GM18867 (cell line): ENCODE data around the gene DNM1L.
"Not testable (repeated sequence)": the region's sequence is repeated elsewhere in the genome, so short reads cannot be mapped to it uniquely, and the experiment has no call there.

Source experiments
- ATAC-seq: cut with Tn5 transposase; IDR thresholded peaks from one replicate; pipeline ENCODE4 v1.9.1; 2021; ENCODE audit warnings: mild to moderate bottlenecking, moderate library complexity; ENCODE audit not compliant: unreplicated experiment

Gene DNM1L

DNA sequence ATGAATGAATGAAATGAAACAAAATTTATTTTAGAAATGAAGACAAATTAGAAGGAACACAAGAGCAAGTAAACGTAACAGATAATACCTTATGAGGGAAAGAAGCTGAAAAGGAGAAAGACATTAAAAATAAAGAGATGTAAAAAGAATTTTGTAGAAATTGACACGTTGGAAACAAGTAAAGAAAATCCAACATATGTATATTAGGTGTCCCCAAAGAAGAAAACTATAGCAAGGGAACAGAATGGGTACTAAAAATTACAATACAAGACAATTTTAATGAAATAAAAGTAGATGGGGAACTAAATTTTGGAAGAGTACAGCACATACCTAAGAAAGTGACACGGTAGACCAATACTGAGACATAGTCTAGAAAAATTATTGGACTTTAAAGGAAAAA, 16.7 kb downstream of the DNM1L start:
- no peak for ATAC-seq

DNA sequence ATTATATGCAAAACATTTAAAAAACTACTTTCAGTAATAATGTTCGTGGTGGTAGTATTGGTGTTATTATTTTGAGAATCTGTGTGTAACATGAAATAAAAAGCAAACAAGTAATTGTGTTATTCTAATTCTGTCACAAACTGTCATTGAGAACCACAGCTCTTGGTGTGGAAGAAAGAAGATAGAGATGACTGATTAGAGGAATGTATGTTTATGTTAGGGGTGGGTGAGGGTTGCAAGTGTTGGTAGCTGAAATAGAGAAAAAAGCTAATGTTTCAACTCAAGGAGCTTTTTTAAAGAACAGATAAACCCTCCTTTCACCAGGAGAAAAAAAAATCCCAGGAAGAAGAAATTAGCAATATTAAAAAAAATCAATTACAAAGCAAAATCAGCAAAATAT, 18.3 kb downstream of the DNM1L start:
- ATAC-seq = no peak

DNA sequence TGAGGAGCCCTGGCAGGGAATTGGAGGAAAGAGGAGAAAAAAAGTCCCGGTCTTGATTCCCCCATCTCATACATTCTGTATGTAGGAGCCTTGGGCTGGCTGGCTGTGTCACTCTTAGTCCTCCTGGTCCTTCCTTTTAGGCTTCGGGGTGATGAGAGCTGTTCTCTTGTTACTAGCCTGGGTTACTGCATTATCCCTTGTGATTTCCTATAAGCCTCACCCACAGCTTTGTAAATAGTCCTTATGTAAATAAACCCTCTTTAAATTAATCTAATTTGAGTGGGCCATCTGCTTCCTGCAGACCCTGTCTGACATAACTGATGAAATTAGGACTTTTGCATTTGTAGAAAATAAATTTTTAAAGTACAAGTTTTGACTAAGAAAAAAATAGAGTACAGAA, 19.2 kb downstream of the DNM1L start:
- ATAC-seq = no peak

- not testable (repeated sequence) for ATAC-seq
Observed at GRCh38 chr12:32699437-32699836, 20.3 kb downstream of the DNM1L start.

GRCh38 chr12:32702473-32702872, 23.4 kb downstream of the DNM1L start:
- no peak for ATAC-seq

- ATAC-seq = no peak
Observed at GRCh38 chr12:32702946-32703345, 23.8 kb downstream of the DNM1L start.

DNA sequence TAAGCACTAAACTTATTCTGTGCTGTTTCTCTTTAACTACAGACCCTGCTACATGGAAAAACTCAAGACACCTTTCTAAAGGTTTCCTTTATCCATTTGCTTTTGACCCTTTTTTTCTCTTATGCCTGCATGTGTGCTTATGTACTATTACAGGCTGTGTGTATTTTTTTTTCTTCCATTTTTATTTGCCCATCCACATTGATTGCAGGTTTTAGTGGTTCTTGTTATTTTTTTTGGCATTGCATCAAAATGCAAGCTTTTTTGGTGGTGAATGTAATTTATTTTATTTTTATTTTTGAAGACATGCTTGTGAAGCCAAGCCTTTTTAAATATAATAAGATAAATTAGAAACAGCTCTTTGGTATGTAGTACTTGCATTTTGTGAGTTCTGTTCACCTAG, 26.7 kb downstream of the DNM1L start:
- ATAC-seq = no peak

- ATAC-seq = no peak
Observed at GRCh38 chr12:32706335-32707024, 27.4 kb downstream of the DNM1L start.

DNA sequence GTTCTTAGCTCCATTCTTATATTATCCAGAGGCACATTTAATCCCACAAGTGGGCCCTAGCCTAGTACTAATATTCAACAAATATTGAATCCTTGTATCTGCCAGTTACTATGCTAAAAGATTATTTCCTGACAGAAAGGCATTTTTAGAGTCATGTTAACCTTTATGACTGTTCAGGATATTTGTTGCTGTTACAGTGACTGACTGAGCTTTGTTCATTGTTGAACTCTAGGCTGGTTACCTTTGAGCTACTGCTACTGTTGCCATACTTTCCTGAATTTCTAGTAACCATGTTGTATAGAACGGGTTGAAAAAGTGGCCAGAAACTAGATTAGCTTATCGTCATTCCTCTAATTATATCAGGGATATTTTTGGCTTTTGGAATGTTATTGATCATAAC, 29.8 kb downstream of the DNM1L start:
- ATAC-seq = no peak

DNA sequence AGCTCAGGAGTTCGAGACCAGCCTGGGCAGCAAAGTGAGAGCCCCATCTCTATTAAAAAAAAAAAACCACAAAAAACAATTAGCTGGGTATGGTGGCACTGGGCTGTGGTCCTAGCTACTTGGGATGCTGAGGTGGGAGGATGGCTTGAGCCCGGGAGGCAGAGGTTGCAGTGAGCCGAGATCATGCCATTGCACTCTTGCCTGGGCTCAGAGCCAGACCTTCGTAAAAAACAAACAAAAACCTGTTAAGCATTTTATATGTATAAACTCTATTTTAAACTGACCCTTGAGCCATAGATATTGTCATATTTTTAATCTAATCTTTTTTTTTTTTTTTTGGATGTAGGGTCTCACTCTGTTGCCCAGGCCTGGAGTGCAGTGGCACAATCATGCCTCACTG, 35.7 kb downstream of the DNM1L start:
- ATAC-seq = no peak

GRCh38 chr12:32718926-32719325, 39.8 kb downstream of the DNM1L start:
- ATAC-seq = no peak

- ATAC-seq = not testable (repeated sequence)
Observed at GRCh38 chr12:32725308-32725707, 46.2 kb downstream of the DNM1L start.

GRCh38 chr12:32726286-32726685, 47.2 kb downstream of the DNM1L start:
- no peak for ATAC-seq

GRCh38 chr12:32727237-32727636, 48.1 kb downstream of the DNM1L start:
- ATAC-seq = no peak

- no peak for ATAC-seq
Observed at GRCh38 chr12:32734952-32735351, 55.9 kb downstream of the DNM1L start.

- ATAC-seq = no peak
Observed at GRCh38 chr12:32736445-32736844, 57.3 kb downstream of the DNM1L start.

DNA sequence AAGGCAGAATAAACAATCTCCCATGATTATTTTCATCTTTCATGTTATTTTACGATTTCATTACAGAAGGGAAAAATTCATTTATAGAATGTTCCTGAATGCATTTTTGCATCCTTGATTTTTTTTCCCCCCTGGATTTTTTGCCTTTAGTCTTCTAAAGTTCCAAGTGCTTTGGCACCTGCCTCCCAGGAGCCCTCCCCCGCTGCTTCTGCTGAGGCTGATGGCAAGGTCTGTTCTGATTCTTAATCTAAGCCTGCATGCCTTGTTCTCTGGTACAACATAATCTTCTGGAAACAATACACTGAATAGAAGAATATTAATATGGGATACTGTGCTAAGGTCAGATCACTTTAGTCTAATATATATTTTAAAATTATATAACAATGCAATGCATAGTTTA, 58.6 kb downstream of the DNM1L start:
- no peak for ATAC-seq

- no peak for ATAC-seq
Observed at GRCh38 chr12:32739279-32739678, 60.2 kb downstream of the DNM1L start.

- no peak for ATAC-seq
Observed at GRCh38 chr12:32742133-32742532, 63.0 kb downstream of the DNM1L start.

DNA sequence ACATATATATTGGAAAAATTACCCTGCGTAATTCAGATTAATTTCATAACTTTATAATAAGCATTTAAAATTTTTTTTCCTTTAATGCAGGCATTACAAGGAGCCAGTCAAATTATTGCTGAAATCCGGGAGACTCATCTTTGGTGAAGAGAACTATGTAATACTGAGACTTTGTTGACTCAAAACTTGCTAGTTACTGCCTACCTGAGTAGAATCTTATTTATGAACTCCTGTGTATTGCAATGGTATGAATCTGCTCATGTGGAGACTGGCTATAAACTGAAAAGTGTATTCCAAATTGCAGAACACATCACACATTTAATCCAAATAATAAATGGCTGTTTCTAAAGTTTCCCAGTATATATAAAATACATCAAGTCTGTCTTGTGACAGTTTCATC, 64.2 kb downstream of the DNM1L start:
- no peak for ATAC-seq

DNA sequence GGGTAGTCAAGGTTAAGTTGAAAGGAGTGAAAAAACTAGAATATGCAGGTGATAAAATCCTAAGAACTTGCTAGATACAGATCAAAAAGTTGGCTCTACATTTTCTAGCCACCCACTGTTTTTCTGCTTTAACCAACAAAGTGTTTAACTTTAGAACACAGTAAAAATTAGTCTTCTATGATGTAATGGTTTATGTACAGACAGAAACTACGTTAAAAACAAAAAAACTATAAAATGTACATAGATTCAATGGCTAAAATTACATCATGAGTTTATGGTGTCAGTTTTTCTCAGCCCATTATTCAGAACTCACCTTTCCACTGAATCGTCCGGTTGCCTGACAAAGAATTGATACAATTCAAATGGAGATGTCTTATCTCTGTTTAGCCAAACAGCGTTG, 74.5 kb downstream of the DNM1L start:
- ATAC-seq = no peak

GRCh38 chr12:32754111-32754510, 75.0 kb downstream of the DNM1L start:
- ATAC-seq = no peak

- ATAC-seq = peak; percentile 70
Observed at GRCh38 chr12:32755051-32755653, 76.1 kb downstream of the DNM1L start.
